CD4-positive, alpha-beta T cell (primary cell): Measurements from ENCODE around the gene HLA-DPA1. TPM values are rescaled to one million over a fixed set of nuclear protein-coding genes. Genes with fewer than 3 reads are reported as not detected.
A peak's percentile ranks its signal among the peaks of the same experiment; 100 is the strongest.

Experiments
- ATAC-seq: fragments of 200-7000 bp; cut with Tn5 transposase; one replicate; pipeline ENCODE4 v1.10.0; 2022; ENCODE audit warnings: mild to moderate bottlenecking; ENCODE audit not compliant: poor library complexity
- CTCF ChIA-PET: fragments of 350-600 bp; sonication (Branson Sonifier 250); formaldehyde crosslinking; loops from one replicate; lab custom pipeline; 2021; ENCODE audit warnings: antibody characterized with exemption, inconsistent platforms; lab: Charles Lee
- POLR2A ChIA-PET: fragments of 350-600 bp; sonication (Branson Sonifier 250); formaldehyde crosslinking; loops from one replicate; lab custom pipeline; 2021; ENCODE audit warnings: antibody characterized with exemption, inconsistent platforms; lab: Charles Lee
- DNase-seq, 14 experiments: peaks; one replicate each; pipeline ENCODE4 v3.0.0-alpha.2; 2013 to 2020; ENCODE audit warnings: mixed read lengths in 2 of 14
- H3K27ac ChIP-seq, 2 donors: one replicate each; pipeline versions ENCODE4 v1.5.1 to v1.7.0; 2013; ENCODE audit warnings: low read length in 2 of 2, low read depth in 1 of 2, mild to moderate bottlenecking in 1 of 2
- H3K27me3 ChIP-seq, 2 experiments: 1 replicate in 1 of 2; 2 replicates in 1 of 2; pipeline versions ENCODE4 v1.6.1 to v1.7.0; 2013; ENCODE audit warnings: low read length in 2 of 2, control low read depth in 1 of 2, mild to moderate bottlenecking in 1 of 2, moderate library complexity in 1 of 2; ENCODE audit not compliant: insufficient read depth in 2 of 2, control insufficient read depth in 1 of 2
- H3K36me3 ChIP-seq: one replicate; pipeline ENCODE4 v1.6.1; 2013; ENCODE audit warnings: low read length, control low read depth; ENCODE audit not compliant: insufficient read depth
- H3K4me1 ChIP-seq: one replicate; pipeline ENCODE4 v1.6.1; 2013; ENCODE audit warnings: low read length, control low read depth; ENCODE audit not compliant: insufficient read depth
- H3K4me3 ChIP-seq: one replicate; pipeline ENCODE4 v1.5.1; 2013; ENCODE audit warnings: mild to moderate bottlenecking, low read length, moderate library complexity
- H3K9me3 ChIP-seq, 2 experiments: 1 replicate in 1 of 2; 2 replicates in 1 of 2; pipeline versions ENCODE4 v1.6.1 to v1.7.0; 2013; ENCODE audit warnings: low read length in 2 of 2, mild to moderate bottlenecking in 2 of 2, control low read depth in 1 of 2, moderate library complexity in 1 of 2; ENCODE audit not compliant: control insufficient read depth in 1 of 2, insufficient read depth in 1 of 2
- H3K27ac Mint-ChIP-seq: one replicate; pipeline ENCODE4 v1.8.0; 2020; ENCODE audit warnings: mixed read lengths
- H3K27me3 Mint-ChIP-seq: one replicate; pipeline ENCODE4 v1.8.0; 2021; ENCODE audit warnings: mixed read lengths
- H3K36me3 Mint-ChIP-seq: one replicate; pipeline ENCODE4 v1.8.0; 2021; ENCODE audit warnings: low read depth, mixed read lengths
- H3K4me1 Mint-ChIP-seq: one replicate; pipeline ENCODE4 v1.8.0; 2021; ENCODE audit warnings: low read depth, mixed read lengths
- H3K4me3 Mint-ChIP-seq: one replicate; pipeline ENCODE4 v1.8.0; 2020; ENCODE audit warnings: mild to moderate bottlenecking, mixed read lengths
- H3K9me3 Mint-ChIP-seq: one replicate; pipeline ENCODE4 v1.8.0; 2020; ENCODE audit warnings: mixed read lengths
- CTCF ChIP-seq: fragments of 200-600 bp; IDR thresholded peaks from one replicate; pipeline ENCODE4 v1.8.0; 2022; ENCODE audit warnings: antibody characterized with exemption, mild to moderate bottlenecking
- intact Hi-C, 2 experiments: fragments of 100-400 bp; cut with DNase I in 1 of 2; cut with micrococcal nuclease in 1 of 2; formaldehyde crosslinking; loops; one replicate each; pipeline versions ENCODE4 v1.15.1 to v1.9.0; 2023 to 2025; cut with DNase I, micrococcal nuclease
- total RNA-seq, 174 experiments: library from RNA in 2 of 174; stranded (reverse) in 2 of 174; gene quantifications; one replicate each; pipeline ENCODE4 v1.2.3 and lab custom pipeline; 2021 to 2026

Gene HLA-DPA1
- total RNA-seq, 2 experiments from 2014 or later = 19.4 to 19.9 TPM

DNA sequence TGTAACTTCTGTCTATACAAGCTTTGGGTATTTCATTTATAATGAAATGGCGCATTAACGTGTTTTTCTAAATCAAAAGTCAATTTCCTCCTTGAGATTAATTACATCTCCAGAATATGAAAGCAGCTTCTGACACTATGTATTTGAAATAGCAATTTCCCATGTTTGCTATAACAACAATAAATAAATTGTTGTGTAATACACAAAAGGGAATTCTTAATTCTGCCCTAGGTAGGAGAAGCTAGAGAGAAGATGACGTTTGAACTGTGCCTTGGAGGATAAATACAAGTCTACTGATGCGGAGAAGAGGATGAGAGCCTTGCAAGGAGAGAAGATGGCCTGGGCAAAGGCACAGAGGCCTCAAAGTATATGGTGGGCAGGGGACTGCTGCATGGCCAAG is 56.4 kb downstream of the HLA-DPA1 start:
- no peak for ATAC-seq
- Mint-ChIP-seq H3K4me3 (no peak overlapping the region), H3K9me3 (no peaks in the 10 kb centered on the region), H3K27ac (no peak overlapping the region), H3K36me3 (no peaks in the 10 kb centered on the region), H3K27me3 (peaks cover 5% of the 10 kb centered on the region), H3K4me1 (peaks cover 36% of the 10 kb centered on the region)
- DNase-seq = no peak
- ChIA-PET POLR2A (interaction anchor here (2.4 to 3.4 kb wide), 2 partner anchors 59 to 232 kb away, joined by 7 to 20 read pairs; partner anchors contain the start of gene HLA-DPB1), CTCF (interaction anchor here (1.2 to 4.6 kb wide), 2 partner anchors 66 to 232 kb away, joined by 4 to 35 read pairs; no protein-coding TSS in a partner anchor)
- Histone ChIP-seq H3K4me1 (peaks cover 21% of the 10 kb centered on the region), H3K27ac (no peak overlapping the region), H3K9me3 (no peaks in the 10 kb centered on the region), H3K4me3 (no peak overlapping the region), H3K36me3 (no peaks in the 10 kb centered on the region), H3K27me3 (peaks cover 8 to 10% of the 10 kb centered on the region in 2 experiments)
- no peak for TF ChIP-seq CTCF
- intact Hi-C loops = no loop called here

GRCh38 chr6:33015798-33016197 is 57.7 kb downstream of the HLA-DPA1 start:
- ATAC-seq (no peak), DNase-seq (no peak)
- H3K9me3 ChIP-seq = no peaks in the 10 kb centered on the region
- Mint-ChIP-seq H3K4me3 (no peak overlapping the region), H3K27ac (no peak overlapping the region), H3K4me1 (peaks cover 42% of the 10 kb centered on the region), H3K9me3 (no peaks in the 10 kb centered on the region), H3K27me3 (peaks cover 5% of the 10 kb centered on the region), H3K36me3 (no peaks in the 10 kb centered on the region)
- no peak overlapping the region for H3K27ac ChIP-seq
- peaks cover 8 to 10% of the 10 kb centered on the region in 2 experiments for H3K27me3 ChIP-seq
- ChIA-PET POLR2A (interaction anchor here (3.4 kb wide), 1 partner anchor 233 kb away, joined by 20 read pairs; no protein-coding TSS in a partner anchor), CTCF (interaction anchor here (1.2 to 4.6 kb wide), 5 partner anchors 16 to 233 kb away, joined by 3 to 35 read pairs (median 4); no protein-coding TSS in a partner anchor)
- no peak for TF ChIP-seq CTCF
- H3K4me1 ChIP-seq = peaks cover 21% of the 10 kb centered on the region
- no peak overlapping the region for H3K4me3 ChIP-seq
- H3K36me3 ChIP-seq = no peaks in the 10 kb centered on the region
- intact Hi-C loops = loop anchor here (1.0 to 2.0 kb wide), 4 partner anchors 77 to 233 kb away; no protein-coding TSS in a partner anchor

GRCh38 chr6:33014841-33015634 is 58.4 kb downstream of the HLA-DPA1 start:
- intact Hi-C loops = loop anchor here (1.0 to 2.0 kb wide), 7 partner anchors 67 to 234 kb away; partner anchors contain the start of genes RXRB (in 1 of the 2) and SLC39A7 (in 1 of the 2)
- POLR2A ChIA-PET = interaction anchor here (1.0 to 3.4 kb wide), 5 partner anchors 43 to 234 kb away, joined by 3 to 20 read pairs (median 3); partner anchors contain the start of gene HLA-DPB1
- peaks cover 5% of the 10 kb centered on the region for H3K27me3 Mint-ChIP-seq
- no peaks in the 10 kb centered on the region for H3K9me3 Mint-ChIP-seq
- H3K36me3 Mint-ChIP-seq = no peaks in the 10 kb centered on the region
- H3K4me3 Mint-ChIP-seq = no peak overlapping the region
- H3K4me1 ChIP-seq = peaks cover 22% of the 10 kb centered on the region
- peak; percentile 78 for ATAC-seq
- H3K4me1 Mint-ChIP-seq = peaks cover 36% of the 10 kb centered on the region
- CTCF ChIA-PET = interaction anchor here (0.7 to 4.6 kb wide), 9 partner anchors 15 to 234 kb away, joined by 3 to 35 read pairs (median 3); partner anchors contain the start of gene HLA-DMA
- TF ChIP-seq CTCF = peak; percentile 89
- no peaks in the 10 kb centered on the region for H3K9me3 ChIP-seq
- DNase-seq = peak in 9 of 14 experiments; percentile 8 to 88 (median 48)
- no peaks in the 10 kb centered on the region for H3K36me3 ChIP-seq
- H3K27me3 ChIP-seq = peaks cover 8 to 10% of the 10 kb centered on the region in 2 experiments
- H3K27ac ChIP-seq = no peak overlapping the region
- H3K27ac Mint-ChIP-seq = no peak overlapping the region
- no peak overlapping the region for H3K4me3 ChIP-seq

Other genes starting within 250 kb of the HLA-DPA1 start
- 100 to 1,000 TPM; 165 to 171 TPM for gene TAP2, start 234.9 kb downstream of the HLA-DPA1 start, total RNA-seq
- gene PSMB8, start 229.6 kb downstream of the HLA-DPA1 start, total RNA-seq = 100 to 1,000 TPM; 120 to 121 TPM
- 10 to 100 TPM; 91.5 to 93.9 TPM for gene TAP1, start 219.9 kb downstream of the HLA-DPA1 start, total RNA-seq
- gene PSMB9, start 219.5 kb downstream of the HLA-DPA1 start, total RNA-seq = 10 to 100 TPM; 37.2 to 38.4 TPM
- 1 to 10 TPM; 4.6 to 6.0 TPM for gene HLA-DMB, start 132.6 kb downstream of the HLA-DPA1 start, total RNA-seq
- 10 to 100 TPM; 14.4 to 16.5 TPM for gene HLA-DMA, start 120.6 kb downstream of the HLA-DPA1 start, total RNA-seq
- 100 to 1,000 TPM; 340 to 378 TPM for gene BRD2, start 105.1 kb downstream of the HLA-DPA1 start, total RNA-seq
- gene HLA-DOA, start 64.1 kb downstream of the HLA-DPA1 start, total RNA-seq = 1 to 10 TPM; 5.9 to 6.1 TPM
- gene HLA-DPB1, start 2.3 kb upstream of the HLA-DPA1 start, total RNA-seq = 10 to 100 TPM; 29.0 to 31.7 TPM
- gene COL11A2, start 118.8 kb upstream of the HLA-DPA1 start, total RNA-seq = 1 to 10 TPM; 2.8 to 3.0 TPM
- gene RXRB, start 127.0 kb upstream of the HLA-DPA1 start, total RNA-seq = 10 to 100 TPM; 42.9 to 45.0 TPM
- gene SLC39A7, start 127.2 kb upstream of the HLA-DPA1 start, total RNA-seq = 1 to 10 TPM; 8.6 to 9.6 TPM
- 10 to 100 TPM in 1 of 2 experiments, 1 to 10 TPM in 1; 8.6 to 10.5 TPM for gene HSD17B8, start 131.0 kb upstream of the HLA-DPA1 start, total RNA-seq
- gene RING1, start 134.9 kb upstream of the HLA-DPA1 start, total RNA-seq = 10 to 100 TPM; 27.1 to 28.6 TPM
- 10 to 100 TPM; 67.9 TPM for gene VPS52, start 198.2 kb upstream of the HLA-DPA1 start, total RNA-seq
- 1,000 to 10,000 TPM; 5,159 to 5,309 TPM for gene RPS18, start 198.4 kb upstream of the HLA-DPA1 start, total RNA-seq
- 10 to 100 TPM; 11.1 to 12.7 TPM for gene B3GALT4, start 203.5 kb upstream of the HLA-DPA1 start, total RNA-seq
- 10 to 100 TPM; 13.6 to 15.8 TPM for gene WDR46, start 215.6 kb upstream of the HLA-DPA1 start, total RNA-seq
- gene PFDN6, start 216.0 kb upstream of the HLA-DPA1 start, total RNA-seq = 10 to 100 TPM in 1 of 2 experiments, 1 to 10 TPM in 1; 9.7 to 11.7 TPM
- 10 to 100 TPM; 39.2 to 39.4 TPM for gene RGL2, start 225.3 kb upstream of the HLA-DPA1 start, total RNA-seq
- 100 to 1,000 TPM; 203 to 206 TPM for gene TAPBP, start 240.4 kb upstream of the HLA-DPA1 start, total RNA-seq
- gene ZBTB22, start 244.1 kb upstream of the HLA-DPA1 start, total RNA-seq = 10 to 100 TPM; 11.6 to 13.6 TPM
- gene DAXX, start 249.3 kb upstream of the HLA-DPA1 start, total RNA-seq = 10 to 100 TPM; 24.2 to 24.7 TPM